ENCODE results near the gene KCNK10.

KCNK10 gene, protein sequence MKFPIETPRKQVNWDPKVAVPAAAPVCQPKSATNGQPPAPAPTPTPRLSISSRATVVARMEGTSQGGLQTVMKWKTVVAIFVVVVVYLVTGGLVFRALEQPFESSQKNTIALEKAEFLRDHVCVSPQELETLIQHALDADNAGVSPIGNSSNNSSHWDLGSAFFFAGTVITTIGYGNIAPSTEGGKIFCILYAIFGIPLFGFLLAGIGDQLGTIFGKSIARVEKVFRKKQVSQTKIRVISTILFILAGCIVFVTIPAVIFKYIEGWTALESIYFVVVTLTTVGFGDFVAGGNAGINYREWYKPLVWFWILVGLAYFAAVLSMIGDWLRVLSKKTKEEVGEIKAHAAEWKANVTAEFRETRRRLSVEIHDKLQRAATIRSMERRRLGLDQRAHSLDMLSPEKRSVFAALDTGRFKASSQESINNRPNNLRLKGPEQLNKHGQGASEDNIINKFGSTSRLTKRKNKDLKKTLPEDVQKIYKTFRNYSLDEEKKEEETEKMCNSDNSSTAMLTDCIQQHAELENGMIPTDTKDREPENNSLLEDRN

DNA sequence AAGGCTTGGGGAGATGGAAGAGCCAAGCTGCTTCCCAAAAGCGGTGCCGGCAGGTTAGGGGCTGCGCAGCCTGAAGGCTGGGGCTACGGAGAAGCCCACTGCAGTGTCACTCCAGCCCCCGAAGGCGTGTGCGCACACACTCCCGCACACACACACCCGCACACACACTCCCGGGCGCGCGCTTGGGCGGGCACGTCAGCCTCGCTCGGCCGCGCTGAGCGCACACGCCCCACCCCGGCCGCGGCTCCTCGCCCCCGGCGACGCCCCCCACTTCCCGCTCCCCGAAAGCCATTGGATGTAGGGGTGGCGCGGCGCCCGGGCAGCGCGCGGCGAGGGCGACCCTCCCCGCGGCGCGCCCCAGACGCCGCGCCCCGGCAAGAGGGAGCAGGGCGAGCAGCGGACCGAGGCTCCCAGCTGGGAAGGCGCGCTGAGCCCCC is at the start of gene KCNK10:
KCNK10 (minus strand) TSS at position 184 of the 437 bp plus-strand sequence. CDS start 471 bp downstream, outside the sequence.
- no peak for DNase-seq

DNA sequence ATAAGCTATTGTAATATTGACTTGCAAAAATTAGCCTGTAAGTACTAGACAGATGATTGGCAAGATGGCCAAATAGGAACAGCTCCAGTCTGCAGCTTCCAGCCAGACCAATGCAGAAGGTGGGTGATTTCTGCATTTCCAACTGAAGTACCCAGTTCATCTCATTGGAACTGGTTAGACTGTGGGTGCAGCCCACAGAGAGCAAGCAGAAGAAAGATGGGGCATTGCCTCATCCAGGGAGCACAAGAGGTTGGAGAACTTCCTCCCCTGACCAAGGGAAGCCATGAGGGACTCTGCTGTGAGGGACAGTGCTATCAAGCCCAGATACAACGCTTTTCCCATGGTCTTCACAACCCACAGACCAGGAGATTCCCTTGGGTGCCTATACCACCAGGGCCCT is 46.4 kb upstream of the KCNK10 start:
- no peak for DNase-seq

DNA sequence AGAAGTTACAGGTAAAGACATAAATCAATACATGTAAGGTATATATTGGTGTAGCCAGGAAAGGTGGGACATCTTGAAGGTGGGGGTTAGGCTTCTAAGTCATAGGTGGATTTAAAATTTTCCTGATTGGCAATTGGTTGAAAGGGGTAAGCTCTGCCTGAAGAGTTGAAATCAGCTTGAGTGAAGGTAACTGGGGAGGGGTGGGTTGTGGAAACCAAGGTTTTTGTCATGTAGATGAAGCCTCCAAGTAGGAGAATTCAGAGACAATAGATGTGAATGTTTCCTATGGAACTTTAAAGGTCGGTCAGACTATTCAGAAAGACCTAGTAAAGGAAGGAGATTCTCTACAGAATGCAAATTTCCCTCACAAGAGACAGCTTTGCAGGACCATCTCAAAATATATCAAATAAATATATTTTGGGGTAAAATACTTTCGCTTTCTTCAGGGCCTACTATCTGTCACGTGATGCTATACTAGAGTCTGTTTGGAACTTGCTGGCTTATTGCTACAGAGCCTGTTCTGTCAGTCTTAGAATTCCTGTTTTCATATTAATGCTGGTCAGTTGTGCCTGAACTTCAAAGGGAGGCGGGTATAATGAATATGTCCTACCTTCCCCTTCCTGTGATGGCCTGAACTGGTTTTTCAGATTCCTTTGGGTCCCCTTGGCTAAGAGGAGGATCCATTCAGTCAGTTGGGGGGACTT is 41.8 kb upstream of the KCNK10 start:
- no peak for DNase-seq

DNA sequence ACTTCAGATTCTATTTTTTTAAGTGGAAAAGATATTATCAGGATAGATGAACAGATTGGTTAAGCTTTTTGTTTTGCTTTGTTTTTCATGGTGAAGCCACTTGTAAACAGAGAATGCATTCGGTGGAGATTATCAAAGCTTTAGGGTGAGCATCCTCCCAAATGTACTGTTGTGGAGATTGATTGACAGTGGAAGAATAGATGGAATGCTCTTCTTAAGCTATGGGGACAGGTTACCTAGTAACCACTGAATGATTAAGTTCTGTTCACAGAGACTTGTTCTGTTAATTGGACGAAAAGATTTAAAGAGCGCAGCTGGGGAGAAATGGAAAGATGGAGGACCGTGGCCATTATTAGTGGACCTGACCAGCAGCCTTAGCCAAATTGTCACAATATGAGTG is 40.6 kb upstream of the KCNK10 start:
- no peak for DNase-seq

DNA sequence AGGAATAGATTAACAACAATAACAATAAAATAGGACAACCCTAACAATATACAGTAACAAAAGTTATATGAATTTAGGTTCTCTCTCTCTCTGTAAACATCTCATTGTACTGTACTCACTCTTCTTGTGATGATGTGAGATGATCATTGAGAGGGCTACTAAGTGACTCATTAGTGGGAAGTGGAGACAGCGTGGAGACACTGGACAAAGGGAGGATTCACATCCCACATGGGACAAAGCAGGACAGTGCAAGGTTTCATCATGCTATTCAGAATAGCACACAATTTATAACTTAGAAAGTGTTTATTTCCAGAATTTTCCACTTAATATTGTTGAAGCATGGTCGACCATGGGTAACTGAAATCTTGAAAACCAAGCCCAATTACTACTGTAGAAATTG is 36.4 kb upstream of the KCNK10 start:
- DNase-seq: no peak

DNA sequence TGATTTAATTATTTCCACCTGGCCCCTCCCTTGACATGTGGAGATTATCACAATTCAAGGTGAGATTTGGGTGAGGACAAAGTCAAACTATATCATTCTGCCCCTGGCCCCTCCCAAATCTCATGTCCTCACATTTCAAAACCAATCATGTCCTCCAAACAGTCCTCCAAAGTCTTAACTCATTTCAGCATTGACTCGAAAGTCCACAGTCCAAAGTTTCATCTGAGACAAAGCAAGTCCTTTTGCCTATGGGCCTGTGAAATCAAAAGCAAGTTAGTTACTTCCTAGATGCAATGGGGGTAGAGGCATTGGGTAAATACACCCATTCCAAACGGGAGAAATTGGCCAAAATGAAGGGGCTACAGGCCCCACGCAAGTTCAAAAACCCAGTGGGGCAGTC is 31.3 kb upstream of the KCNK10 start:
- no peak for DNase-seq

DNA sequence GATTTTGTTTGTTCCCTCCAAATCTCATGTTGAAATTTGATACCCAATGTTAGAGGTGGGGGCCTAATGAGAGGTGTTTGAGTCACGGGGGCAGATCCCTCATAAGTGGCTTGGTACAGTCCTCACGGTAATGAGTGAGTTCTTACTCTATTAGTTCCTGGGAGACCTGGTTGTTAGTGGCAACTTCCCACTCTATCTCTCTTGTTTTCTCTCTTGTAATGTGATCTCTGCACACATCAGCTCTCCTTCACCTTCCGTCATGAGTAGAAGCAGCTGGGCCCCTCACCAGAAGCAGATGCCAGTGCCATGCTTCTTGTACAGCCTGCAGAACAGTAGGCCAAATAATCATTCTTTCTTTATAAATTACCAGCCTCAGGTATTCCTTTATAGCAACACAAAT is 29.6 kb upstream of the KCNK10 start:
- DNase-seq: no peak

DNA sequence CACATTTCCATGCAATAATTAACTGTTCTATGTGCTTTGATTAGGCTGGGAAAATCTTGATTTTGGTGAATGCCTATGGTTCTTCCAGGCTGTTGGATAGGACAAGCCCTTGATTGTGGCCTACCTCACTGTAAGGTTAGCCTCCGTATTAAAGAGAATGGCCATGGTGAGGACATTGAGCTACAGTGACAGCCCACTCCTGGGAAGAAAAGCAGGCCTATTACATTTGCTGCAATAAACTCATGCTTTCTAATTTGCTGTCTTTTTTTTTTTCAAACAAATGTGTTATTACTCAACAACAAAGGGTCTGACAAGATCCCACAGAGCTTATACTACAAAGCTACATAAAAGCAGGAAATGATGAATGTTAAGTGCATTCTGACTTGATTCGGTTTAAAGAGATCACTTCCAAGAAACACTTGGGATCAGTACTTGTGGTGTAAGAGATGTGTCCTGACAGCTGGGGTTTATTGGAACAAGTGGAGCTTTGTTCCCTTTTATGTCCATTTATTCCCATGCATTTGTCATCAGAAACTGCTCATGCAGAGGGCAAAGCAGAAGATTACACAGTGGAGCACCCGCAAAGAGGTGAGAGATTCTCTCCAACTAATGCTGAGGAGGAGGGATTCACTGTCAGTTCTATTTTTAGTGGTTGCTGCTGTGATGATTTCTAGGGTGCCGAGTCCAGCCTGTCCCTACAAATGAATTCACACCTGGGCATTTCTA is 29.1 kb upstream of the KCNK10 start:
- no peak for DNase-seq

DNA sequence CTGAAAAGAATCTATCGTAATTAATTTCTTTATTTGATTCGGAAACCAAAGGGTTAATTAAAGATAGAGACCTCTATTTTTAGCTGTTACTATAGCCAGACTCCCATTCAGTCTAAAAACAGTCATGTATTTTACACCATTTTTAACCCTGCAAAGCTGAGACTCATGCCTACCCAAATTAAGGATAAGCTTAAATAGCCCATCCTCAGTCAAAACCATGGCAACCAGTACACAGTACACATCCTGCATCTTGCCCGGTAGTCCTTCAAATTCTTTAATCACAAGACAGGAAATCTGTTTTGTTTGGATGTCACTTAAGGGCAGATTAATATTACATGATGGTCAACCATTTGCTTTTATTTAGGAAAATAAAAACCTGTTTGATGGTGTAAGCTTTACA is 25.5 kb upstream of the KCNK10 start:
- no peak for DNase-seq

DNA sequence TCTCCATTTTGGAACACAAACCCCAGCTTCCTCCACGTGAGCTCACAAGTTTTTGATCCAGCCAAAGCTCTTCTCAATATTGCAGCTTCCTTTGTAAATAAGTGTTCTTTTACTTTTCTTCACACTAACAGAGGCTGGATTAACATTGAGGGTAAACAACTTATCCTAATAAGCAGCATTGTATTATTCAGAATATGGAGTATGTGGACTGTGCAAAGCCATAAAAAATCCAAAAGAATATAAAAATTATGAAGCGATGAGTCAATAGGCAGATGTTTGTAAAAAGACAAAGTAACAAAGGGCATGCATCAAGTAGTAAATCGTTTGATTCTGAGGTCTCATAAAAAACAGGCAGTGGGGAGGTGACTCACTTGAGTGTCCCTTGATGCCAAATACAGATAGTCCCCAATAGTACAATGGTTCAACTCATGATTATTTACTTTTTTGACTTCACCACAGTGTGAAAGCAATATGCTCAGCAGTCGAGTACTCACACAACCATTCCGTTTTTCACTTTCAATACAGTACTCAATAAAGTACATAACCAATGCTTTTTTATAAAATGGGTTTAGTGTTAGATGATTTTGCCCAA is 23.1 kb upstream of the KCNK10 start:
- DNase-seq: no peak

DNA sequence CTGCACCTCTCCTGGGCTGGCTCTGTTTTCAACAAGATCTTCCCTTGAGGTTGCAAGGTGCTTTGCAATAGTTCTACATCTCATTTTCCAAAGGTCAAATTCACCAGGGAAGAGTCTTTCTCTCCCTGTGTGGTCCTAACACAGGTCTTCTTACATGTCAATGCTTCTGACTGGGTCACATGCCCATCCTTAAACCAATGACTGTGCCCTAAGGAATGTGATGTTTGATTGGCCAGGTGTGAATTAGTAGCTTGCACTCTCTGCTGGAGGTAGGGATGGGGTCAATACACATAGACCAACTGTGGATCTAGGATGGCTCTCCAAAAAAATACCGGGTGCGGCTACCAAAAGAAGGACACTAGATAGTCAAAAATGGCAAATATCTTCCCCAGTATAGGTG is 19.9 kb upstream of the KCNK10 start:
- no peak for DNase-seq

DNA sequence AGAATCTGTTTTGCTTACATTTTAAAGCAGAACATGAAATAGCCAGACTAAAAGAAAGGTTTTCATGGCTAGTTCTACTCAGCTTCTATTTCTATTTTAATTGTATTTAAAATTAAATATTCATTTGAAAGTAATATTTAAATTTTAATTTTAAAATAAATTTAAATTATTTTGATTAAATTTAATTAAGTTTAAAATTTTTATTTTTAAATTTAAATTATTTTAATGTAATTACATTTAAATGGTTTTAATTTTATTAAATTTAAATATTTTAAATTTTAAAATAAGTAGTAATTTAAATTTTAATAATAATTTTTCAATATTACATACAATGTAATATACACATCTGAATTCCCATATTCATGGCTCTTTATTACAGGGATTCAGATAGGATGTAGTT is 17.3 kb upstream of the KCNK10 start:
- no peak for DNase-seq

DNA sequence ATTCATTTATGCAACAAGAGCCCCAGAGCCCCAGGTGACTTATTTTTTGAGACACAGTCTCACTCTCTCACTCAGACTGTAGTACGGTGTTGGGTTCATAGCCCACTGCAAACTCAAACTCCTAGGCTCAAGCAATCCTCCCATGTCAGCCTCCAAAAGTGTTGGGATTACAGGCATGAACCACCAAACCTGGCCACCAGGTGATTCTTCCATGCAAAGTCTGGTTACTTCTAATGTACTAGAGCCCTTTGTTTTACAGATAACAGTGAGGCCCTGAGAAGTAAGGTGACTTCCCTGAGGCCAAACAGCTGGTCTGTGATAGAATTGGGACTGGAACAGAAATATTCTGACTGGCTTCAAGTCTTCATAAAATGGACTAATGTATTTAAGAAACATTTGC is 10.0 kb upstream of the KCNK10 start:
- DNase-seq: no peak

DNA sequence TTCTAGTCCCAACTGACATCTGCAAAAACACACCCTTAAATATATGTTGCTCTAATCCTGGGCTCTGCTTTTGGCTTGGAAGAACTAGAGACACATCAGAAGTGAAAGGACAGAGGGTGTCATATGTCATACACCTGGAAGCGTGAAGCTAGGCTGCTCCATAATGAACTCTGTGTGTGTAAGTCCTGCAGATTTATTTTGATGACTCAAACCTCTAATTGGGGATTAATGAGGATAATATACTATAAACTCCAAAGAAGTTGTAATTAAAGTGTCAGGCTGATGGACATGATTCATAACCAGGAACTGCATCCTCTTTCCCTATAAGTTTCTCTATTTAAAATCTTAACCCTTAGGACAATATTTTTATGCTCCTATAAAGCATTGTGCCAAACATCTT is 4.4 kb upstream of the KCNK10 start:
- no peak for DNase-seq

DNA sequence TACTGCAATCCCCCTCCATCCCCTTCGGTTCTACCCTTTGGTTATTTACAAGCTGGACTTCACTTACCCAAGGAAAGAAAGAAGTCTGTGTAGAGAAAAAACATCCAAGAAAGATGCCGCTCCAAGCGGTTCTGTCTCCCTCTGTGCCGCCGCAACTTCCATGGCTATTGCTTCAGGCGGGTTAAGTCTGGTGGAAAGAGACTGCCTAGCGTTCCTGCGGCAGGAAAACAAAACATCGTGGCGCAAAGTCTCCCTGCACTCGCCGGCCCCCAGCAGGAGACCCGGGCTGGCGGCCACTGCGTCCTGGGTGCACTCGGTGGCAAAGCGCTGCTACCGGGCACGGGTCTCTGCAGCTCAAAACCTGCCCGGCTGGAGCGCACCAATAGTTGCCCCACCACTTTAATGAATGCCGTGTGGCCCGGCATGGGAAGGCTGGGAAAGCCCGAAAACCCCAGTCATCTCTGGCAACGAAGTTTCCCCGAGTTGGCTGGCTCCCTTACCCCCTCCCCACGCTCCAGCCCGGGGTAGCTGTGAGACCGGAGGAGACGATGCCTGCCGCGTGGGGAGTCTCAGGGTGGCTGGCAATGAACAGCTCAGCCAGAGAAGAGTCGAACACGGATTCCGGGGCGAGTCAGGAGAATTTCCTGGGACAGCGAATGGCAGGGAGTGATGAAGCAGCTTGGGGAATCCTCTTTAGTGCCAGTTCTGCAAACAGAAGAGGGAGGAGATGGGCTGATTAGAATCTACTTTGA is 3.5 kb upstream of the KCNK10 start:
- DNase-seq: no peak

DNA sequence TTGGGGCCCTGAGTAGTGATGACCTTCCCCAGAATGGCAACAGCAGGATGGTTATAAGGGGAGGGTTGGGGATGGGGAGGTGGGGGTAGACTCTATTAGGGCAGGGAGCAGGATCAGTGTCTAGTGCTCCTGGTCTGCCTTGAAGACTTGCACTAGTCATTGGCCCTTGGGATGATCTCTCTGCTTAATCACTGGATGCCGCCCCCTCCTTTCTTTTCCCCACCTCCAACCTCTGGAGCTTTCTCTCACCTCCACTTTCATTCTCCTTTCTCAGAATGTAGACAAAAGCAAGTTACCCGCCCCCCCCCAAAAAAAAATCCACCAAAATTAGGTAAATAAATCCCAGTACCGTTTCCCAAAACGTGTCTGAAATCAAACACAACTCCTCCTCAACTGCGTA is 2.8 kb upstream of the KCNK10 start:
- DNase-seq: no peak

DNA sequence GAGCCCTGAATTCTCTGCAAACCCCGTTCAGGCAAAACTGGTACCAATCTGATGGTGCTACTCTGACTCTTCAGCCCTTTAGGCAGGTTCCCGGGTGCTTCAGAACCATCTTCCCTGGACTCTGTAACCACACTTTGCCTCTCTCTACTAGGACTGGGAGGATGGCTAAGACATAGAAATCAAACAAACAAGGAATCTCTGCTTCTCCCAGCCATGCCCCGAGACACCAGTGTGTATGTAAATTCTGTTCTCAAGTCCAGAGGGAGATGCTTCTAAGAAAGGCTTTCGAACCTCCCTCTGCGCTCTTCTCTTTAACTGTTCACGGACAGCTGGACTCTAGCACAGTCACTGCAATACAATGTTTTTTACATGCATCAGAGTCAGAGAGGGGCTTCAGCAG is 1.9 kb upstream of the KCNK10 start:
- DNase-seq: no peak

DNA sequence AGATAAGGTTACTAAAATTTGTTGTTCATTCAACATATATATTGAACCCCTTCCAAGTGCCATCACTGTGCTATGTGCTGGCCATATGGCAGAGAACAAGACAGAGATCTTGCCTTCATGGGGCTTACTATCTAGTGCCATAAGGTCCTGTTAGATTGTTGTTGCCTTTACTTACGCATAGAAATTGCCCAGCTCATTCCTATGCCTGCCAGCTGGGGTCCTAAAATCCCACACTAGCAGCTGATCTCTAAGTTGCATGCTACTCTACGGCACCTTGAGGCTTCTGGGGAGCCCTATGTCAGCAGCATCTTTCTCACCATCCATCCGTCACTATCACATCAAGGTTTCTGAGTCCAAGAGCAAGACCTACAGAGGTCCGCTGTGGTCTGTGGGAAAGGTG is 1.4 kb upstream of the KCNK10 start:
- no peak for DNase-seq

DNA sequence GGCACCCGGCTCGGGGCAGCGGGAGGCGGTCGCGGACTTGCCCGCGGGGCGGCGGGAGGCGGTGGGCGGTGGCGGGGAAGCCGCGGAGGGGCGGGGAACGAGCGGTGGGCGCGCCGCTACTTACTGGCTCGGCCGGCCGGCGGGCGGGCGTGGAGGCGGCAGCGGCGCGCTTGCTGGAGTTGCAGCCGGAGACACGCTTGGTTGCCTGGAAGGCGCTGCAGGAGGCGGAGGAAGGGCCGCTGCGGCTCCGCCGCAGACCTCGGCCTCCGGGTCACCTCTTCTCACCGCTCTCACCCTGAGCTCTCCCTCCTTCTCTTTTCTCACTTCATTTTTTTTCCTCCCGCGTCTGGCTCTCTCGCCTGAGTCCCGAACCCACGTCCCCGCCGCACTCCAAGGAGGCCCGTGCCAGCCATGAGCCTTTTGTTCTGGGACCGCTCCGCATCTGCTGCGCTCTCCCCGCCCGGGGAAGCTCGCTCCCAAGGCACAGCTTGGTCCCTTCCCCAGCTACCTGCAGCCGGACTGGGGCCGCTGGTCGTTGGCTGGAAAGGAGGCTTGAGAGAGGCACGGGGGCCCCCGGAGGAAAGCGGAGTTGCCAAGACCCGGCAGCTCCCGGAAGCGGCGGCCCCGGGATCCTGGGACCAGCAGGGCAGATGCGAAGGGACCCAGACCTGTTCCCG is 592 bp upstream of the KCNK10 start:
- DNase-seq: peak; percentile 29

DNA sequence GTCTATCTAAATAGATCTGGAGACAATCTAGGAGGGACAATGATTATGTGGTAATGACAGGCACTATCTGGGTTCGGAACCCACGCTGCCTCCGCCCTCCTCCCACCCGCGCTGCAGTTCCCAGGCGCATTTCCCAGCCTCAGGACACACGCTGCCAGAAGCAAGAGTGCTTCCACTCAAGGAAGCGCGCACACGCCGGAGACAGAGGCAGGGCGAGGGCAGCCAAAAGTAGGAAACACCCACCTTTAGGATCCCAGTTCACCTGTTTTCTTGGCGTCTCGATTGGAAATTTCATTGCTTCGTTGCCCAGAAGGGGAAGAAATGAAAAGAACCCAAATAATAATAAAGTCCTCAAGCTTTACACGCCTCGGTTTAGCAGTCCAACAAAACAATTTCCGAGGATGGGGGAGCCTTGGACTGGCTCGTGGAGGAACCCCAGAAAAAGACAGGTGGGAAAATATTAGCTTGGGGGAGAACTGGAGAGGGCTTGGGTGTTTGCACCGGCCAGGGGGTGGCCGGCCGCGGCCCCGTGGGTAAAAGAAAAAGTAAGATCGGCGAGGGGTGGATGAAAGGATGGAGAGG is 474 bp downstream of the KCNK10 start:
- DNase-seq: no peak

Measured in fibroblast of skin of right biceps (primary cell).